Measurements from ENCODE around the gene FBXL22. TPM values are rescaled to one million over a fixed set of nuclear protein-coding genes. Genes with fewer than 3 reads are reported as not detected.

Gene FBXL22
- total and polyA plus RNA-seq, 2 of the 8 experiments (the other 6 are each of a cell fraction or from before 2014, with no cell fraction given), result 0.09 to 0.47 TPM

- CTCF ChIA-PET (ENCODE audit: partially characterized antibody), result interaction anchor here (0.7 to 1.6 kb wide), 3 partner anchors 10 to 69 kb away, joined by 3 to 5 read pairs (median 5); partner anchors contain the start of gene USP3
- Histone ChIP-seq H2BK15ac (ENCODE audit: low read length) (no peak overlapping the region), H4K5ac (ENCODE audit: insufficient read length, low read depth, low read length) (no peak overlapping the region), H3K27ac (ENCODE audit: low read depth, low read length) (no peak overlapping the region), H3K4me3 (ENCODE audit: extremely low read depth in 1 of 4, insufficient read depth in 2 of 4, low read depth in 3 of 4, low read length in 4 of 4) (no peak overlapping the region), H3K23ac (ENCODE audit: insufficient read length) (no peak overlapping the region), H3K23me2 (ENCODE audit: low read depth, low read length) (peaks cover 2% of the 10 kb centered on the region; the same call in 1 of the 2 replicates), H3K4ac (replicated peaks; ENCODE audit: insufficient read length, low read depth, low read length) (no peak overlapping the region), H3K9me3 (ENCODE audit: insufficient read depth in 2 of 2, low read depth in 1 of 2, low read length in 1 of 2) (no peaks in the 10 kb centered on the region), H3K56ac (replicated peaks; ENCODE audit: insufficient read length, low read depth, low read length) (no peak overlapping the region), H3K18ac (ENCODE audit: extremely low read depth, low read length) (no peak overlapping the region), H2BK5ac (ENCODE audit: low read depth, low read length) (no peak overlapping the region), H4K91ac (replicated peaks; ENCODE audit: insufficient read length, low read length) (no peak overlapping the region), H2BK20ac (ENCODE audit: low read length) (no peak overlapping the region), H3K4me2 (ENCODE audit: insufficient read depth in 1 of 2, low read depth in 2 of 2, low read length in 2 of 2) (no peak overlapping the region), H3K79me1 (ENCODE audit: low read depth, low read length) (no peaks in the 10 kb centered on the region), H2BK120ac (replicated peaks; ENCODE audit: low read depth, low read length) (no peak overlapping the region), H2AK5ac (ENCODE audit: low read depth, low read length) (no peak overlapping the region), H3K9ac (replicated peaks in 1 of 4; ENCODE audit: extremely low read depth in 1 of 4, low read depth in 3 of 4, low read length in 3 of 4) (no peak overlapping the region), H3K4me1 (replicated peaks in 1 of 4; ENCODE audit: control insufficient read depth in 3 of 4, insufficient read depth in 4 of 4, low read length in 3 of 4) (peaks cover 3 to 14% (median 14%) of the 10 kb centered on the region in 4 experiments; a peak in 6 of 7 replicates), H2AFZ (ENCODE audit: low read length) (no peak overlapping the region), H3K27me3 (replicated peaks in 1 of 4; ENCODE audit: control insufficient read depth in 3 of 4, extremely low read depth in 1 of 4, insufficient read depth in 3 of 4, low read length in 3 of 4) (no peaks in the 10 kb centered on the region), H3K14ac (ENCODE audit: insufficient read length) (no peak overlapping the region), H3K79me2 (ENCODE audit: control insufficient read depth in 1 of 2, insufficient read depth in 2 of 2, low read length in 2 of 2) (no peaks in the 10 kb centered on the region), H4K8ac (ENCODE audit: extremely low read depth, insufficient read depth, low read length) (no peak overlapping the region), H2BK12ac (ENCODE audit: low read depth, low read length) (no peak overlapping the region), H3K36me3 (ENCODE audit: control insufficient read depth in 2 of 4, insufficient read depth in 4 of 4, low read length in 3 of 4) (no peaks in the 10 kb centered on the region), H4K20me1 (replicated peaks in 1 of 2; ENCODE audit: control insufficient read depth in 1 of 2, insufficient read depth in 2 of 2, low read length in 2 of 2) (no peaks in the 10 kb centered on the region)
- DNase-seq (ENCODE audit: low read depth in 1 of 2, low spot score in 2 of 2) (no peak), FAIRE-seq (no peak)
- no peak for TF ChIP-seq NANOG (IDR thresholded peaks at IDR 0.05; ENCODE audit: insufficient read depth, low read depth, low read length, poor library complexity, severe bottlenecking)
- no peak for TF ChIP-seq POLR2A (IDR thresholded peaks at IDR 0.05; ENCODE audit: control extremely low read depth in 1 of 2, low read depth in 2 of 2, low read length in 2 of 2)
- TF ChIP-seq ZNF274 (IDR thresholded peaks at IDR 0.05; ENCODE audit: borderline replicate concordance, extremely low read depth, low read length), result no peak
- no peak for TF ChIP-seq SIRT6 (IDR thresholded peaks at IDR 0.05; ENCODE audit: low read length)
- no peak for TF ChIP-seq RXRA (IDR thresholded peaks at IDR 0.05; ENCODE audit: insufficient read depth, low read depth, low read length)
- no peak for TF ChIP-seq YY1 (IDR thresholded peaks at IDR 0.05; ENCODE audit: low read depth, low read length)
- no peak for TF ChIP-seq EZH2 (IDR thresholded peaks at IDR 0.05; ENCODE audit: low read depth, low read length, severe bottlenecking)
- no peak for TF ChIP-seq TEAD4 (IDR thresholded peaks at IDR 0.05; ENCODE audit: low read depth, low read length)
- TF ChIP-seq KDM4A (IDR thresholded peaks at IDR 0.05; ENCODE audit: low read depth, low read length, severe bottlenecking), result no peak
- no peak for TF ChIP-seq MAX (IDR thresholded peaks at IDR 0.05)
- WGBS, 2 experiments (ENCODE audit: extremely low coverage in 1 of 2, insufficient coverage in 1 of 2, insufficient read length in 1 of 2, insufficient replicate concordance in 2 of 2, low coverage in 1 of 2, low lambda C conversion rate in 2 of 2, missing lambda C conversion rate in 1 of 2), result 72% methylated on average over 6 of the region's 6 CpGs; no CpG with 5 or more reads in 1 of the 2 experiments
- POLR2A ChIA-PET (ENCODE audit: partially characterized antibody), result interaction anchor here (1.6 kb wide), 1 partner anchor 9 kb away, joined by 8 read pairs; no protein-coding TSS in a partner anchor
Observed at GRCh38 chr15:63556246-63556645, 40.9 kb upstream of the FBXL22 start.

All from H1 (cell line).